OCI-LY3 (cell line): ENCODE results near the gene HTT.

Source experiments
- EZH2phosphoT487 ChIP-seq: fragments of 200-600 bp; shearing (Covaris generic); IDR thresholded peaks from 2 replicates; pipeline ENCODE4 v1.6.1; 2018; ENCODE audit warnings: antibody characterized with exemption, mixed run types, low read depth
- TF ChIP-seq, protein P1 (sequence below): fragments of 200-600, 300-600 bp; sonication (generic); IDR thresholded peaks from 2 replicates; pipeline ENCODE4 v1.5.1; 2014; ENCODE audit warnings: antibody characterized with exemption, low read length, low read depth

DNA sequence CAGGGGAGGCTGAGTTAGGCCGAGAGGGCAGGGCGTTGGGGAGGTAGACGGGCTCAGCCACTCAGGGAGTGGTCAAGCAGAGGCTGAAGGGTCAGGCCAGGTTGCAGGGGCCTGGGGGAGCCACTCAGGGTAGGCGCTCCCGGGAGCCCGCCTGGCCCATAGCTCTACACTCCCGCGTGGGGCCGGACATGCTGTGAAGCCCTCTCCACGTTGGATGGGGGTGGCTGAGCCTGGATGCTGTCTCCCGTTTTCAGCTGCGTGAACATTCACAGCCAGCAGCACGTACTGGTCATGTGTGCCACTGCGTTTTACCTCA lies 160.5 kb downstream of the HTT start:
- TF ChIP-seq, protein P1, sequence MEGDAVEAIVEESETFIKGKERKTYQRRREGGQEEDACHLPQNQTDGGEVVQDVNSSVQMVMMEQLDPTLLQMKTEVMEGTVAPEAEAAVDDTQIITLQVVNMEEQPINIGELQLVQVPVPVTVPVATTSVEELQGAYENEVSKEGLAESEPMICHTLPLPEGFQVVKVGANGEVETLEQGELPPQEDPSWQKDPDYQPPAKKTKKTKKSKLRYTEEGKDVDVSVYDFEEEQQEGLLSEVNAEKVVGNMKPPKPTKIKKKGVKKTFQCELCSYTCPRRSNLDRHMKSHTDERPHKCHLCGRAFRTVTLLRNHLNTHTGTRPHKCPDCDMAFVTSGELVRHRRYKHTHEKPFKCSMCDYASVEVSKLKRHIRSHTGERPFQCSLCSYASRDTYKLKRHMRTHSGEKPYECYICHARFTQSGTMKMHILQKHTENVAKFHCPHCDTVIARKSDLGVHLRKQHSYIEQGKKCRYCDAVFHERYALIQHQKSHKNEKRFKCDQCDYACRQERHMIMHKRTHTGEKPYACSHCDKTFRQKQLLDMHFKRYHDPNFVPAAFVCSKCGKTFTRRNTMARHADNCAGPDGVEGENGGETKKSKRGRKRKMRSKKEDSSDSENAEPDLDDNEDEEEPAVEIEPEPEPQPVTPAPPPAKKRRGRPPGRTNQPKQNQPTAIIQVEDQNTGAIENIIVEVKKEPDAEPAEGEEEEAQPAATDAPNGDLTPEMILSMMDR = no peak
- no peak for TF ChIP-seq EZH2phosphoT487
